Right lung (tissue), 5 donors: Measurements from ENCODE around the gene ZBTB40. TPM values are rescaled to one million over a fixed set of nuclear protein-coding genes. Genes with fewer than 3 reads are reported as not detected.
A peak's percentile ranks its signal among the peaks of the same experiment; 100 is the strongest.

Experiments used
- DNase-seq, 2 donors: peaks; one replicate each; pipeline ENCODE4 v3.0.0-alpha.2; 2013
- polyA plus RNA-seq, 5 donors: library from polyadenylated mRNA; unstranded; fragments of 120-200 nt; gene quantifications; one replicate each; pipeline versions ENCODE4 v1.2.1 to v1.2.3, GENCODE V29; 2013; ENCODE audit warnings: inconsistent platforms in 1 of 5, low replicate concordance in 1 of 5; ENCODE audit not compliant: insufficient read length in 5 of 5, insufficient read depth in 1 of 5

ZBTB40 gene
- polyA plus RNA-seq, 5 donors, result 16.7 to 24.2 (median 19.7) TPM

DNA sequence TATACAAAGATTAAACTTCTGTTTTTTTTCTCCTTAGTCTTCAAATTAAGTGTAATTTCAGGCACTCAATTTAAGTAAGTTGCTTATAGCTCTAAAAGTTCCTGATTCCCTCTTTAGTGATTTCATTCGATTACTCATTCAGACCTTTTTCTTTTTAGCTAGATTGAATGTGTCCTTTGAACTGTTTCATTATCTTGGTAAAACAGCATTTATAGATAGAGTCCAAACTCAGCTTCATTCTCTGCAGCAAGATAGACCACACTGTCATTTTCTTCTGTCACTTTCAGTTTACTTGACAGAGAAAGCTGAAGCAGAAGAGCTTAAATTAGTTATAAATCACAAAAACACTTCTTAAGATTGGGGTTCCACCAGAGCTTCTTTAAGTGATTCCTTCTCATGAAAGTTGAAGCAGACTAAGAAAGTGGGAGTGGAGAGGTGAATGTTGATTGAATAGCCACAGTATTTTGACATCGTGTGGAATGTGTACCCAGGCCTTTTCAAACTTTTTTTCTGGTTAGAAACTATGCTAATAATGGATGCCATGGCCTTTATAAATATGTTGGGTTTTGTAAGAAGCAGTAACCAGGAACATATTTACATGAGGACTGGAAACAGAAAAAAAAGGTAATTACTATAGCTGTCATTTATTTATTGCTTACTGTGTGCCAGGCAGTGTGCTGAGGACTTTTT, 52.2 kb downstream of the ZBTB40 start:
- DNase-seq, result no peak

DNA sequence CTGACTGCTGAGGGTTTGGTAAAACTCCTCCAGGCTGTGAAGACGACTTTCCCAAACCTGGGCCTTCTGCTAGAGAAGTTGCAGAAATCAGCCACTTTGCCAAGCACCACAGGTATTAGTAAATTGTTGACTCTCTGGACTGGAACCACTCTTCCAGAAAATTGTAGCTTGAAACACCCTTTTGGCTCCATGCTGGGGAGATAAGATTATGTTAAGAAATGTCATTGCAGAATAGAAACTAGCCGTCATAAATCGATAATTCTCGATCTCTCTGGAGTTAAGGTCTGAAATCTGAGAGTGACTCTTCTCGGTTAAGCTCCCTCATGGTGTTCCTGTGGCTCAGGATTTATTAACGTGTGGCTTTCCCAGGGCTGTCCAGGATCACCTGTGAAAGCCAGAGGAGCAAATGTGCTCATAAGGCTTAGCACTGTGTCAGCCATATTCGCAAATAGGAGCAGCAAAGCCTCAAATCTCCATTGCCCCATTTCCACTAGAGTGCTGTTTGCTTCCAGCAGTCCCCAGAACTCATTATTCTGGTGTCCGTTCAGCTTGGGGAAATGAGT, 54.6 kb downstream of the ZBTB40 start:
- DNase-seq, result no peak

- DNase-seq, result no peak
These were observed 55.9 kb downstream of the ZBTB40 start for GRCh38 chr1:22507587-22507986.

DNA sequence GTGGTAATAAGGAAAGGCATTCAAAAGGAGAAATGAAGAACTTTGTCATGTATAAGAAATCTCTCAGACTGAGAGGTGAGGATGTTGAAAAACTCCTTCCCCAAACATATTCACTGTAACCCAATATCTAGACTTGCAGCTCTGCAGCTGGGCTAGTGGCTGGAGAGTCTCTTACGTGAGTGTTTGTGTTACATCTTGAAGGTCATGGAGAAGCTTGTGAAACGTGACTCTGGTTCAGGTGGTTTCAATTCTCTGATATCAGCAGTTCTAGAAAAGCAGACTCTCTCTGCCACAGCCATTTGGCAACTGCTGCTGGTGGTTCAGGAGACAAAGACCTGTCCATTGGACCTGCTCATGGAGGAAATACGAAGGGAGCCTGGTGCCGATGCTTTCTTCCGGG, 56.7 kb downstream of the ZBTB40 start:
- DNase-seq, result no peak

DNA sequence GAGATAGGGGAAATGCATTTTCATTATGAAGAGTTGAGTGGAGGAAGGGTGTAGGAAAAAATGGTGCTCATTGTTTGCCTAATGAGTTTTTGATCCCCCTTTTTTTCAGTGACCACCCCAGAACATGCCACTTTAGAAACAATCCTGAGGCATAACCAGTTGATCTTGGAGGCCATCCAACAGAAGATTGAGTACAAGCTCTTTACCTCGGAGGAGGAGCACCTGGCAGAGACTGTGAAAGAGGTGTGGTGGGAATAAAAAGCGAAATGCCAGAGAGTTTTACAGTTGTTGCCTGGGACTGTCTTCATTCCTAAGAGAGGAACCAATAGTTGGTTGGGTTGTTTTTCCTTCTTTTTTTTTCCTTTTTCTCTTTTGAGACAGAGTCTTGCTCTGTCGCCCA, 57.3 kb downstream of the ZBTB40 start:
- DNase-seq, result no peak

- no peak for DNase-seq
These were observed 58.2 kb downstream of the ZBTB40 start for GRCh38 chr1:22509815-22510214.

- DNase-seq, result no peak
These were observed 61.2 kb downstream of the ZBTB40 start for GRCh38 chr1:22512873-22513272.

DNA sequence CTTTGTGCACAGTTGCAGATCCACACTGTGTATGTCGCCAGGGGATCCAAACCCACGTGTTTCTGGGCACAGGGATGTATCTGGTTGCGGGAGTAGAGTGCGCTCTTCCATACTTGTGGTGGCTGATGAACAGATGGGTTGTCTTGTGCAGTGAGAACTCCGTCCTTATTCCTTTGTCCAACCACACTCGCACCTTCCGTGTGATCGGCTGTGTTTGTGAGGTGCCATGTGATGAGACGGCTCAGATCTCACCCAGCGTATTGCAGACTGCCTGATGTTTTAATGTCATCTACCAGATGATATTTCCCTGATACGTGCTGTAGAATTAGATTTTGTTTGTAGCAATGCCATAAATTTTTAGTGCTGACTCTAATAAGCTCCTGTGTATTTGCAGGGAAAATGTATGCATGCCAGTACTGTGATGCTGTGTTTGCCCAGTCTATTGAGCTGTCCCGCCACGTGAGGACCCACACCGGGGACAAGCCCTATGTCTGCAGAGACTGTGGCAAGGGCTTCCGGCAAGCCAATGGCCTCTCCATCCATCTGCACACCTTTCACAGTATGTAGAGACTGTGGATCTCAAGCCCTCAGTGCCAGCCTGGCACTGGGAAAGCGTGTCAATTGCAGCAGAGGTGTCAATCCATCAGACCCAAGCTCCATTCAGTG, 65.4 kb downstream of the ZBTB40 start:
- no peak for DNase-seq

DNA sequence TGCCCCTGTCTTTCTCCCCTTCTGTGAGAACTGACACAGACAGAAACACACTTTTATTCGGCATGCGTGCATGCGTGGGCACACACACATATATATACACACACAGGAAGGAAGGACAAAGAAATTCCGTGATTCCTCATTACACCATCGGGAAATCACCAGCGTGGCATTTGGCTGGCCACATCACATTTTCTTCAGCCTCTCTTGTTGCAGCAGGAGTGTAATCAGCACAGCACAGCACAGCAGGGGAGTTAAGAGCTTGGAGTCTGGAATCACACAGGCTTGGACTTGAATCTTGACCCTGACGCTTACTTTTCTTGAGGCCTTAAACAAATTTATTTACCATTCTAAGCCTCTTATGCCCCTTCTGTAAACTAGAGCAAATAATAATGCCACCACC, 66.3 kb downstream of the ZBTB40 start:
- DNase-seq, result no peak

DNA sequence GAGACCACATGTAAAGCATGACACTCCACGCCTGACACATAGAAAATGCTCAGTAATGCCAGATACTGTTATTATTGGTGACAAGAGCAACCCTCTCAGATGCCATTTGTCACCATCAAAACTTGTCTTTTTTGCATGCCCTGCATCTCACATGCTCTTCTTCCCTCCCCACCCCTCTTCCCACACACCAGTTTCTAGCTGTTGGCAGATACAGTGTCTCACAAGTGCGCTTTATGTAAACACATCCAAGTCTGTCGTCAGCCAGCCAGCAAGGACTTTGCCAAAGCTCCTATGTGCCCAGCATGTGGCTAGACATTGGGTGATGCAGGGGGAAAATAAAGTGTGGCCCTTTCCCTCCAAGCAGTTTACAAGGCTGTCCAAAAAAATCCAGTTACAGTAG, 66.7 kb downstream of the ZBTB40 start:
- no peak for DNase-seq

DNA sequence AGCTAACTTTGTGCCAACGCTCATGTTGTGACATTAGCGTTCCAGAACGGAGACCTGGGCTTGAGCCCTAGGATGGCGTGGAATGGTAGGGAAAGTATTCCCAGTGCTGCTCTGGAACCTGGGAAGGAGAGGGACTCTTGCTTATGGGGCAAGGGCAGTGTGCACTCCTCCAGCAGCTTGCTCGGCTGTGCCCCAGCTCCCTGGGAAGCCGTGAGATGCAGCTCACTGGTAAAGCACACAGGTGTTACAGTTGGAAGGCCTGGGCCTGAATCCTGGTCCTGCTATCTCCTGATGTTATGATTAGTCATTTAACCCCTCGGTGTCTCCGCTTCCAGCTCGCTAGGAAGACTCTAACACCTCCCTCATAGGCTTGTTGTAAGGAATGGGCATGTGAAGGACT, 69.2 kb downstream of the ZBTB40 start:
- no peak for DNase-seq

DNA sequence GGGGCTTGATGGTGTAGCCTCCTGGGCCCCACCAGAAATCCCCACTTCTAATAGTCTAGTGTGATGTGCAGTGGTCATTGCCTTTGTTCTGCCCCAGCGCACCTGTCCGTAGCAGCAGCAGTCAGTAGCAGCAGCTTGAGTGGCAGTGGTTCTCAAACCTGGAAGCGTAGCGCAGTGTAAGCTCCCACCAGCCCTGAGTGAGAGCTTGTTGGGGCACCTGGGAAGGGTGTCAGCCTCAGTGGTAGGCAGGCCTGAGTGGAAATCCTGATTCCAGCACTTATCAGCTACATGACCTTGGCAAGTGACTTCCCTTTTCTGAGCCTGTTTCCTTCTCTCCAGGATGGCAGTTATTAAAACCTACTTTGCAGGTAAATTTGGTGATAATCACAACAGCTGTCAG, 70.0 kb downstream of the ZBTB40 start:
- DNase-seq, result no peak

DNA sequence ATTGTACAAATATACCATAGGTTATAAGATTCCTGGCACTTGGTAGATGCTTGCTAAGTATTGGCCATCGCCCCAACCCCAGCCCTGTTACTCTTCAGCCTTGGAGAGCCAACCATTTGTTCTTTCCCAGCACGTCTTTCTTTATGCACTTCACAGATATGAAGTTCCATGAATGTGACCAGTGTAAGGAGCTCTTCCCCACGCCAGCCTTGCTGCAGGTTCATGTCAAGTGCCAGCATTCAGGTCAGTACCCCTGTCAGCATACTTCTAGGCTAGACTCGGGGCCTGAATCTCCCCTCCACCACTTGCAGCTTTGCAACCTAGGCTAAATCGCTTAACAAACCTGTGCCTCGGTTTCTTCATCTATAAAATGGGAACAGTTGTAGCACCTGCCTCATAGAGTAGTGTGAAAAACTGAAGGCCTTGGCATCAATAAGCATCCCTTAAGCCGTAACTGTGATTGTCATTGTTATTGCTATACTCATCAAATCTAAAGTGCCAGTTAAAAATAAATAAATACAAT, 70.6 kb downstream of the ZBTB40 start:
- DNase-seq, result no peak

DNA sequence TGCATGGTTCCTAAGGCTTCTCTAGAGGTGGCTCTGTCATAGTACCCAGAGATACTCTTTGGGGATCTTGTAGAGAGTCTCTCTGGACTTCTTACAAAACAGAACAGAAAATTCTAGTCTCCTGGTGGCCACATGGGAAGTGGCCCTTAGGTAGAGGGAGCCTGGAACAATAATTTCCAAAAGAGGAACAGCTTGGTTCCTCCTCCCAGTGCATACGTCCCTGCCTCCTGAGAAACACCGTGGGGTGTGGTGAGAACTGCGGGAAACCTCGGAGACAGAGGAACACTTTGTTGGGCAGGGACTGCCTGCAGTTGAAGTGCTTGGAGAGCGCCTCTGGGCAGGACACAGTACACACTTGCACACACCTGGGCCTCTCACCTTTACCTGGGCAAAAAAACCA, 72.8 kb downstream of the ZBTB40 start:
- DNase-seq, result no peak

DNA sequence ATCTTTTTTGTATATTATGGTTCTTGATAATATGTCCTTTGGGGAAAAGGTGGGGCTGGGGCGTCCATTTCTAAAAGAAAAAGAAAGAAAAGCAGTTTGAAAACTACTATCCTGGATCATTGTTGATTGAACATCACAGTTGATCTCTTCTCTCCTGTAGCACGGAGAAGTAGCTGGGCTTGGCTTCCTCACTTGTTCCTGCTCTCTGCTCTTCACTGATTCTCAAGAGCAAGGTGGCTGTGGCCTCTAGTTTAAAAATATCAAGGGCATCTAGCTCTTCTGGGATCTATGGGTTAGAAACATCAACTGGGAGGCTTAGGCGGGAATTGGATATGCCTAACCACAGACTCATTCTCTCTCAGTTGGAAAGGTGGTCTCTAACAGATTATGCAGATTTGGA, 73.6 kb downstream of the ZBTB40 start:
- DNase-seq, result no peak

DNA sequence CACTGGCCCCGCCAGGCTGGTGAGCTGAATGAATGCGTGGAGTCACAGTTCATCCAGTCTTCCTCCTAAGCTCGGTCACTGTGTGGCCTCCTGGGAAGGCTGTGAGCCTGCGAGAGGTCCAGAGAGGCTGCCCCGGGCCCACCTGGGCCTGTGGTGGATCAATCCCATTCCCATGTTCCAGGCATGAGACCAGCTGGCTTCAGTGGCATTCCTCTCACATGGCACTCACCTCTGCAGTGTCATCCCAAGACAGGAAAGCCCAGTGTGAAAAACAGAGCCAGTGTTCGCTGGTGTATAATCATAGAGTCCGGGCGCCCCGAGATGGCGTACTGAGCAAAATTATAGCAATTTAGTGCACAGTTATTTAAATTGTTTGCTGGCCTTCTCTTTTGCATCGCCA, 74.0 kb downstream of the ZBTB40 start:
- DNase-seq, result no peak

DNA sequence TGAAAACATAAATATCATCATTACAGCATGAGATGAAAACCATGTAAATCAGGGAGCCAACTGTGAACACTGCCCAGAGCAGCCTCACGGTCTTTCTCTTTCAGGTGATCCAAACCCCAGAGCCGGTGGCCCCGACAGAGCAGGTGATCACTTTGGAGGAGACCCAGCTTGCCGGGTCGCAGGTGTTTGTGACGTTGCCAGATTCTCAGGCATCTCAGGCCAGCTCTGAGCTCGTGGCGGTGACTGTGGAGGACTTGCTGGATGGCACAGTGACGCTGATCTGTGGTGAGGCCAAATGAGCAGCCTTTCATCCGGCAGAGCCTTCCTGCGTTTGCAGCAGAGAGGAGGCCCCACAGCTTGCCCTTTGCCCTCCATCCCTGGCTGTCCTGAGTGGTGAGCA, 74.4 kb downstream of the ZBTB40 start:
- no peak for DNase-seq

DNA sequence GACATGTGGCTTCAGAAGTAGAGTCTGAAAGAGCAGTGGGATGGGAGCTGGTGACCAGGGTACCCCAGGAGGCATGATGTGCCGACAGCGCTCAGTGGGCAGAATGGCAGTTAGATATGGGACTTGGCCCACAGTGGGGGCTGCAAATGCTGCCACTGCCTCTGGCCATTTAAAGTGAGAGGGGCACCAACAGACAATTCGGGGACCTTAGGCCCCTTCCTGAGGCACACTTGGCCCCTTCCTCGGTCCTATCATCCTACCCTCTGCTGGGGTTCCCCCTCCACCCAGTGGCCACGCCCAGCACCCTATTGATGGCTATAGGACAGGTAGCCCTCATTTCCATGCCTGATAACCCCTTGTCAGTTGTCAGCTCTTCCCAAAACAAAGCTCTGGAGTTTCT, 75.0 kb downstream of the ZBTB40 start:
- DNase-seq, result no peak

- DNase-seq, result no peak
These were observed 75.5 kb downstream of the ZBTB40 start for GRCh38 chr1:22527122-22527521.

DNA sequence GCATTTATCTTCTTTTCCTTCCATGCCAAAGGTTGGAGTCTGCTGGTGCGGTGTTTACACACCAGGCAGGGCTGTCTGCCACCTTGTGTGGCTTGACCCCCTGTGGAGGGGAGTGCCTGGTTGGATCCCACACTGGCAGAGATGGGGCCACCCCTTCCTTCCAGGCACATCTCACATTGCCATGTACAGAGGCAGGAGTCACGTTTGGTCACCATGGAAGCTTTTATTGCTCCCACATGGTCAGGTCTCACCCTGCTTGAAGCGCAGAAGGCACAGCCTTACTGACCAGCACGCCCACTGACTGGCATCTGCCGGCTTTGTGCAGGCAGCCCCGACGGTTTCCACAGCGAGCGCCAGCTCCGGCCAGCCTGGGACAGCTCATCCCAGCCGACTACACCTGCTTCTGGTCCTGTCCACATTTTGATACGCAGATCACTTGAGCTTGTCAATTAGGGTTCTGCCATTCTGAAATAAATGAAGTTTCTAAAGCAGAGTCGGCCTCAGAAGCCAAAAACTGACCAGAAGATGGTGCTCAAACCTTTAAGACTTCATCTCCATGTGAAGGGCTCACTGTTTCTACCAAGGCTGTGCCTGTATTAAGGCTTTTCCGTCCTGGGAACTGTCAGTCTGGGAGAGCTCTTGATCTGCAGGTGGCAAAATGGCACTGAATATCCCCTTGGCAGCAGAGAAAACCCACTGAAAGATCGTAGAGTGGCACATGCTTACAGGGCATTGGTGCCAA, 76.1 kb downstream of the ZBTB40 start:
- no peak for DNase-seq

- no peak for DNase-seq
These were observed 76.8 kb downstream of the ZBTB40 start for GRCh38 chr1:22528451-22528850.

- peak; percentile 83 to 90 for DNase-seq
These were observed 78.4 kb downstream of the ZBTB40 start for GRCh38 chr1:22529901-22530621.
